Subcutaneous adipose tissue (tissue), 4 donors: ENCODE measurements around the gene LAMA3. TPM values are rescaled to one million over a fixed set of nuclear protein-coding genes. Genes with fewer than 3 reads are reported as not detected.

ENCODE experiments used
- total RNA-seq, 4 donors: library from RNA; depleted of rRNA; stranded (reverse); fragments of >200 nt; gene quantifications; one replicate each; pipeline ENCODE4 v1.1.0, GENCODE V29; 2016
- TF ChIP-seq, protein P1 (sequence below): fragments of 450-650 bp; IDR thresholded peaks from one replicate; pipeline ENCODE4 v1.5.1; 2016; ENCODE audit warnings: low read depth, mild to moderate bottlenecking, control low read depth, antibody characterized with exemption, moderate library complexity

LAMA3 gene
- total RNA-seq, 4 donors from 2014 or later, result 23.3 to 34.9 (median 28.4) TPM

DNA sequence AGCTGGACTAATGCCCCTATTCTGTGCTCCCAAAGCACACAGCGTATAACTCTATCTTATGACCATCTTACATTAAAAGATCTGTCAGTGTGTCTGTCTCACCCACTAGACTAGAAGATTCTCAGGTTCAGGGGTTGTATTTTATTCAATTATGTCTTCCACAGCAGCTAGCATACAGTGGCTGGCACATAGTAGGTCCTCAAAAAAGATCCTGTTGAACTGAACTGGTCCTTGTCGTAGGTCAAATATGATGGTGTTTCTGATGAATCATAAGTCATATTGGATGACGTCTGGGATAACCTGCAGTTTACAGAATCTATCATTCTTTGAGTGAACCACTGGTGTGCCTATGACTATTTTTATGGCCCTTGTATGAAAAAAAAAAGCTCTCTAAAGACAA is 314.0 kb downstream of the LAMA3 start:
- TF ChIP-seq, protein P1, sequence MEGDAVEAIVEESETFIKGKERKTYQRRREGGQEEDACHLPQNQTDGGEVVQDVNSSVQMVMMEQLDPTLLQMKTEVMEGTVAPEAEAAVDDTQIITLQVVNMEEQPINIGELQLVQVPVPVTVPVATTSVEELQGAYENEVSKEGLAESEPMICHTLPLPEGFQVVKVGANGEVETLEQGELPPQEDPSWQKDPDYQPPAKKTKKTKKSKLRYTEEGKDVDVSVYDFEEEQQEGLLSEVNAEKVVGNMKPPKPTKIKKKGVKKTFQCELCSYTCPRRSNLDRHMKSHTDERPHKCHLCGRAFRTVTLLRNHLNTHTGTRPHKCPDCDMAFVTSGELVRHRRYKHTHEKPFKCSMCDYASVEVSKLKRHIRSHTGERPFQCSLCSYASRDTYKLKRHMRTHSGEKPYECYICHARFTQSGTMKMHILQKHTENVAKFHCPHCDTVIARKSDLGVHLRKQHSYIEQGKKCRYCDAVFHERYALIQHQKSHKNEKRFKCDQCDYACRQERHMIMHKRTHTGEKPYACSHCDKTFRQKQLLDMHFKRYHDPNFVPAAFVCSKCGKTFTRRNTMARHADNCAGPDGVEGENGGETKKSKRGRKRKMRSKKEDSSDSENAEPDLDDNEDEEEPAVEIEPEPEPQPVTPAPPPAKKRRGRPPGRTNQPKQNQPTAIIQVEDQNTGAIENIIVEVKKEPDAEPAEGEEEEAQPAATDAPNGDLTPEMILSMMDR, result no peak

- TF ChIP-seq, protein P1, result no peak
Measured at GRCh38 chr18:24003903-24004640, 314.8 kb downstream of the LAMA3 start.

Other genes with a start within 250 kb of the LAMA3 start
- gene RIOK3, start 236.2 kb upstream of the LAMA3 start, total RNA-seq, result 100 to 1,000 TPM in 1 of 4 donors, 10 to 100 TPM in 3; 78.7 to 111 (median 90.3) TPM
- 10 to 100 TPM; 20.3 to 62.1 (median 22.0) TPM for gene RMC1, start 185.9 kb upstream of the LAMA3 start, total RNA-seq
- 10 to 100 TPM; 48.0 to 81.8 (median 58.8) TPM for gene NPC1, start 102.9 kb upstream of the LAMA3 start, total RNA-seq
- 10 to 100 TPM in 3 of 4 donors, 1 to 10 TPM in 1; 9.2 to 30.7 (median 13.1) TPM for gene ANKRD29, start 26.5 kb upstream of the LAMA3 start, total RNA-seq